Mammary epithelial cell (primary cell): ENCODE results near the gene RAX2.

Experiments used
- EZH2 ChIP-seq: IDR thresholded peaks from 2 replicates; pipeline ENCODE4 v1.6.1; 2012; ENCODE audit warnings: low read length, inconsistent platforms, borderline replicate concordance
- TF ChIP-seq, protein P1 (sequence below), 2 donors: IDR thresholded peaks in 1 of 2; conservative IDR thresholded peaks in 1 of 2; 2 replicates each; pipeline ENCODE4 v1.5.1; 2011 to 2012; ENCODE audit warnings: inconsistent platforms in 2 of 2, low read length in 2 of 2, mild to moderate bottlenecking in 2 of 2, control low read depth in 1 of 2, low read depth in 1 of 2; ENCODE audit not compliant: insufficient read depth in 1 of 2; ENCODE audit errors: extremely low read depth in 1 of 2

GRCh38 chr19:3753631-3754410, 18.2 kb downstream of the RAX2 start:
- TF ChIP-seq, protein P1, sequence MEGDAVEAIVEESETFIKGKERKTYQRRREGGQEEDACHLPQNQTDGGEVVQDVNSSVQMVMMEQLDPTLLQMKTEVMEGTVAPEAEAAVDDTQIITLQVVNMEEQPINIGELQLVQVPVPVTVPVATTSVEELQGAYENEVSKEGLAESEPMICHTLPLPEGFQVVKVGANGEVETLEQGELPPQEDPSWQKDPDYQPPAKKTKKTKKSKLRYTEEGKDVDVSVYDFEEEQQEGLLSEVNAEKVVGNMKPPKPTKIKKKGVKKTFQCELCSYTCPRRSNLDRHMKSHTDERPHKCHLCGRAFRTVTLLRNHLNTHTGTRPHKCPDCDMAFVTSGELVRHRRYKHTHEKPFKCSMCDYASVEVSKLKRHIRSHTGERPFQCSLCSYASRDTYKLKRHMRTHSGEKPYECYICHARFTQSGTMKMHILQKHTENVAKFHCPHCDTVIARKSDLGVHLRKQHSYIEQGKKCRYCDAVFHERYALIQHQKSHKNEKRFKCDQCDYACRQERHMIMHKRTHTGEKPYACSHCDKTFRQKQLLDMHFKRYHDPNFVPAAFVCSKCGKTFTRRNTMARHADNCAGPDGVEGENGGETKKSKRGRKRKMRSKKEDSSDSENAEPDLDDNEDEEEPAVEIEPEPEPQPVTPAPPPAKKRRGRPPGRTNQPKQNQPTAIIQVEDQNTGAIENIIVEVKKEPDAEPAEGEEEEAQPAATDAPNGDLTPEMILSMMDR (conservative IDR thresholded peaks at IDR 0.05 in 1 of 2, IDR thresholded peaks at IDR 0.05 in 1 of 2; ENCODE audit: extremely low read depth in 1 of 2, insufficient read depth in 1 of 2, low read depth in 1 of 2, low read length in 2 of 2) = no peak
- no peak for TF ChIP-seq EZH2
